HepG2 (cell line): ENCODE measurements around the gene PLSCR5. TPM values are rescaled to one million over a fixed set of nuclear protein-coding genes. Genes with fewer than 3 reads are reported as not detected.

Experiments
- ARHGAP35 ChIP-seq: sonication (generic); formaldehyde crosslinking; IDR thresholded peaks from 2 replicates; pipeline ENCODE4 v1.9.0; 2022; ENCODE audit warnings: mild to moderate bottlenecking, inconsistent platforms, moderate library complexity, missing genetic modification reagents, borderline replicate concordance
- ATF2 ChIP-seq: sonication (generic); formaldehyde crosslinking; IDR thresholded peaks from 2 replicates; pipeline ENCODE4 v1.4.0; 2020; ENCODE audit warnings: missing genetic modification reagents
- CHD4 ChIP-seq: fragments of 200-600 bp; sonication (generic); IDR thresholded peaks from 2 replicates; pipeline ENCODE4 v1.7.0; 2017; ENCODE audit warnings: mild to moderate bottlenecking, low read length, borderline replicate concordance
- FOXJ3 ChIP-seq: sonication (generic); formaldehyde crosslinking; IDR thresholded peaks from 2 replicates; pipeline ENCODE4 v1.4.0; 2020; ENCODE audit warnings: missing genetic modification reagents, mild to moderate bottlenecking, borderline replicate concordance
- GABPB1 ChIP-seq: IDR thresholded peaks from 2 replicates; pipeline ENCODE4 v1.6.1; 2016; ENCODE audit warnings: mild to moderate bottlenecking, missing genetic modification reagents, moderate library complexity, missing compliant biosample characterization
- REL ChIP-seq: sonication (generic); formaldehyde crosslinking; conservative IDR thresholded peaks from 2 replicates; pipeline ENCODE4 v1.8.0; 2022; ENCODE audit warnings: mild to moderate bottlenecking, missing genetic modification reagents, moderate library complexity
- SOX13 ChIP-seq, 3 experiments: fragments of 450-650 bp in 1 of 3; sonication (generic) in 1 of 3; formaldehyde crosslinking in 1 of 3; IDR thresholded peaks in 2 of 3; conservative IDR thresholded peaks in 1 of 3; 2 replicates each; pipeline versions ENCODE4 v1.5.0 to v1.6.1; 2016 to 2020; ENCODE audit warnings: antibody characterized with exemption in 1 of 3, mild to moderate bottlenecking in 1 of 3, missing compliant biosample characterization in 1 of 3, missing genetic modification reagents in 1 of 3, moderate library complexity in 1 of 3
- SP4 ChIP-seq: sonication (generic); formaldehyde crosslinking; IDR thresholded peaks from 2 replicates; pipeline ENCODE4 v1.8.1; 2023; ENCODE audit warnings: mild to moderate bottlenecking, missing genetic modification reagents
- YY1 ChIP-seq: IDR thresholded peaks from 2 replicates; pipeline ENCODE4 v1.6.1; 2011; ENCODE audit warnings: low read length, low read depth, moderate library complexity, mild to moderate bottlenecking; ENCODE audit not compliant: insufficient read depth, insufficient replicate concordance
- ZBTB1 ChIP-seq: sonication (generic); formaldehyde crosslinking; IDR thresholded peaks from 2 replicates; pipeline ENCODE4 v1.4.0; 2020; ENCODE audit warnings: missing genetic modification reagents, borderline replicate concordance
- ZNF143 ChIP-seq: sonication (generic); formaldehyde crosslinking; IDR thresholded peaks from 2 replicates; pipeline ENCODE4 v1.4.0; 2020; ENCODE audit warnings: missing genetic modification reagents
- ZNF326 ChIP-seq: sonication (generic); formaldehyde crosslinking; IDR thresholded peaks from 2 replicates; pipeline ENCODE4 v1.4.0; 2020; ENCODE audit warnings: missing genetic modification reagents, borderline replicate concordance
- ZNF331 ChIP-seq: sonication (generic); formaldehyde crosslinking; IDR thresholded peaks from 2 replicates; pipeline ENCODE4 v1.4.0; 2020; ENCODE audit warnings: missing genetic modification reagents
- ZNF383 ChIP-seq: sonication (generic); formaldehyde crosslinking; IDR thresholded peaks from 2 replicates; pipeline ENCODE4 v1.4.0; 2020; ENCODE audit warnings: missing genetic modification reagents, mild to moderate bottlenecking, borderline replicate concordance
- ZNF557 ChIP-seq: sonication (generic); formaldehyde crosslinking; IDR thresholded peaks from 2 replicates; pipeline ENCODE4 v1.4.0; 2020; ENCODE audit warnings: missing genetic modification reagents
- ZNF576 ChIP-seq: sonication (generic); formaldehyde crosslinking; IDR thresholded peaks from 2 replicates; pipeline ENCODE4 v1.4.0; 2020; ENCODE audit warnings: mild to moderate bottlenecking, missing genetic modification reagents
- polyA plus RNA-seq, 8 experiments: library from polyadenylated mRNA; depleted of rRNA in 3 of 8; stranded (reverse) in 7 of 8; unstranded in 1 of 8; fragments of >200 nt; fragmentation: Illumina TruSeq in 4 of 8; extraction: Trizol in 4 of 8; gene quantifications; 2 replicates each; pipeline versions ENCODE4 v1.2.1 to v1.2.3, GENCODE V29; 2011 to 2016; ENCODE audit warnings: low read depth in 4 of 8, missing spikeins in 1 of 8, mixed read lengths in 1 of 8; ENCODE audit not compliant: insufficient read depth in 1 of 8
- total RNA-seq, 5 experiments: library from RNA; depleted of rRNA; stranded (reverse); fragments of >200 nt; fragmentation: Illumina TruSeq; extraction: Trizol; gene quantifications; 2 replicates each; pipeline ENCODE4 v1.2.3, GENCODE V29; 2016; ENCODE audit warnings: low read depth in 1 of 5
- TF ChIP-seq, protein P1 (sequence below): sonication (generic); formaldehyde crosslinking; IDR thresholded peaks from 2 replicates; pipeline ENCODE4 v1.5.1; 2020; ENCODE audit warnings: mild to moderate bottlenecking, missing genetic modification reagents, borderline replicate concordance
- TF ChIP-seq, protein P2 (sequence below), 2 experiments: fragments of 450-650 bp in 1 of 2; sonication (generic) in 1 of 2; formaldehyde crosslinking; IDR thresholded peaks; 2 replicates each; pipeline versions ENCODE4 v1.5.0 to v1.8.0; 2020 to 2022; ENCODE audit warnings: mild to moderate bottlenecking in 1 of 2, missing genetic modification reagents in 1 of 2

Gene PLSCR5
- total and polyA plus RNA-seq, 2 of the 13 experiments (the other 11 are each of a cell fraction or from before 2014, with no cell fraction given): 0.50 TPM; not detected in 1

DNA sequence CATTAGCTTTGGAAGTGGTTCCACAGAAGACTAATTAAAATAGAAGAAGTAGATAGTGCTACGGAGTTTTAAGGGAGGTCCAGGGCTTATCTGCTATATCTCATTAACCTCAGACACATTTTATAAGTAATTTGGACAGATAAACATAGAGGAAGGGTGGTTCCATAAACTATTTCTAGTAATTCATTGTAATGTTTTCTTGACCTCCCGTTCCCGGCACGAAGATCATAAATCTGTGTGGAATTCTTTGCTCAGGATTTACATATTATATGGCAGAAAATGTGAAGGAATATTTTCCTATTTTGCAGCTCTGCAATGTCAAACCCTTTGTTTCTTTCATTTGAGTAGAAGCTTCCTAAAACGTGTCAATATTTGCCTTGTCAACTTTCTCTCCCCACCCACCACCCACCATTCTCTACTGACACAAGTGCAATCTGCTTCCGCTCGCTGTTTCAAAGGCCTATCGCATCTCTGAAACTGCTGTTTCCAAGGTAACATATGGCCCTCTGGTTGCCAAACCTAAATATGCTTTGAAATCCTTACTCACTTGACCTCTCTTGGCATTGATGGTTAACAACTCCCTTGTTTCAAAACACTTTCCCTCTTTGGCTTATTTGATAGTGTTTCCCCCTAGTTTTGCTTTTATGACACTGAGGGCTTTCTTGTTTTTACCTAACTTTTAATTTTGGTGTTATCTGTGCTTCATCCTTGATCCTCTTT, 21.4 kb upstream of the PLSCR5 start (continued):
- TF ChIP-seq, protein P1, sequence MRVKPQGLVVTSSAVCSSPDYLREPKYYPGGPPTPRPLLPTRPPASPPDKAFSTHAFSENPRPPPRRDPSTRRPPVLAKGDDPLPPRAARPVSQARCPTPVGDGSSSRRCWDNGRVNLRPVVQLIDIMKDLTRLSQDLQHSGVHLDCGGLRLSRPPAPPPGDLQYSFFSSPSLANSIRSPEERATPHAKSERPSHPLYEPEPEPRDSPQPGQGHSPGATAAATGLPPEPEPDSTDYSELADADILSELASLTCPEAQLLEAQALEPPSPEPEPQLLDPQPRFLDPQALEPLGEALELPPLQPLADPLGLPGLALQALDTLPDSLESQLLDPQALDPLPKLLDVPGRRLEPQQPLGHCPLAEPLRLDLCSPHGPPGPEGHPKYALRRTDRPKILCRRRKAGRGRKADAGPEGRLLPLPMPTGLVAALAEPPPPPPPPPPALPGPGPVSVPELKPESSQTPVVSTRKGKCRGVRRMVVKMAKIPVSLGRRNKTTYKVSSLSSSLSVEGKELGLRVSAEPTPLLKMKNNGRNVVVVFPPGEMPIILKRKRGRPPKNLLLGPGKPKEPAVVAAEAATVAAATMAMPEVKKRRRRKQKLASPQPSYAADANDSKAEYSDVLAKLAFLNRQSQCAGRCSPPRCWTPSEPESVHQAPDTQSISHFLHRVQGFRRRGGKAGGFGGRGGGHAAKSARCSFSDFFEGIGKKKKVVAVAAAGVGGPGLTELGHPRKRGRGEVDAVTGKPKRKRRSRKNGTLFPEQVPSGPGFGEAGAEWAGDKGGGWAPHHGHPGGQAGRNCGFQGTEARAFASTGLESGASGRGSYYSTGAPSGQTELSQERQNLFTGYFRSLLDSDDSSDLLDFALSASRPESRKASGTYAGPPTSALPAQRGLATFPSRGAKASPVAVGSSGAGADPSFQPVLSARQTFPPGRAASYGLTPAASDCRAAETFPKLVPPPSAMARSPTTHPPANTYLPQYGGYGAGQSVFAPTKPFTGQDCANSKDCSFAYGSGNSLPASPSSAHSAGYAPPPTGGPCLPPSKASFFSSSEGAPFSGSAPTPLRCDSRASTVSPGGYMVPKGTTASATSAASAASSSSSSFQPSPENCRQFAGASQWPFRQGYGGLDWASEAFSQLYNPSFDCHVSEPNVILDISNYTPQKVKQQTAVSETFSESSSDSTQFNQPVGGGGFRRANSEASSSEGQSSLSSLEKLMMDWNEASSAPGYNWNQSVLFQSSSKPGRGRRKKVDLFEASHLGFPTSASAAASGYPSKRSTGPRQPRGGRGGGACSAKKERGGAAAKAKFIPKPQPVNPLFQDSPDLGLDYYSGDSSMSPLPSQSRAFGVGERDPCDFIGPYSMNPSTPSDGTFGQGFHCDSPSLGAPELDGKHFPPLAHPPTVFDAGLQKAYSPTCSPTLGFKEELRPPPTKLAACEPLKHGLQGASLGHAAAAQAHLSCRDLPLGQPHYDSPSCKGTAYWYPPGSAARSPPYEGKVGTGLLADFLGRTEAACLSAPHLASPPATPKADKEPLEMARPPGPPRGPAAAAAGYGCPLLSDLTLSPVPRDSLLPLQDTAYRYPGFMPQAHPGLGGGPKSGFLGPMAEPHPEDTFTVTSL (CRISPR knock-in tag): peak; percentile 99
- TF ChIP-seq SOX13 (IDR thresholded peaks at IDR 0.05) (peak; percentile 93), SOX13 (CRISPR knock-in tag; conservative IDR thresholded peaks at IDR 0.05 in 1 of 2, IDR thresholded peaks at IDR 0.05 in 1 of 2) (peak in 1 of 2 experiments; percentile 97; a peak in 2 of 4 replicates), ZNF383 (no peak), ZNF331 (CRISPR knock-in tag) (peak; percentile 65; the same call in 1 of the 2 replicates), FOXJ3 (CRISPR knock-in tag) (peak; percentile 89; the same call in 1 of the 2 replicates), ZNF576 (CRISPR knock-in tag) (no peak), ZNF557 (CRISPR knock-in tag) (no peak), SP4 (CRISPR knock-in tag) (no peak), CHD4 (no peak; the same call in 1 of the 2 replicates), GABPB1 (CRISPR knock-in tag) (peak; percentile 64; the same call in 1 of the 2 replicates), ZNF143 (CRISPR knock-in tag) (no peak), YY1 (no peak), ATF2 (CRISPR knock-in tag) (peak; percentile 51), ZNF326 (CRISPR knock-in tag) (no peak), ARHGAP35 (CRISPR knock-in tag) (no peak), REL (no peak), ZBTB1 (CRISPR knock-in tag) (no peak)
- TF ChIP-seq, protein P2, sequence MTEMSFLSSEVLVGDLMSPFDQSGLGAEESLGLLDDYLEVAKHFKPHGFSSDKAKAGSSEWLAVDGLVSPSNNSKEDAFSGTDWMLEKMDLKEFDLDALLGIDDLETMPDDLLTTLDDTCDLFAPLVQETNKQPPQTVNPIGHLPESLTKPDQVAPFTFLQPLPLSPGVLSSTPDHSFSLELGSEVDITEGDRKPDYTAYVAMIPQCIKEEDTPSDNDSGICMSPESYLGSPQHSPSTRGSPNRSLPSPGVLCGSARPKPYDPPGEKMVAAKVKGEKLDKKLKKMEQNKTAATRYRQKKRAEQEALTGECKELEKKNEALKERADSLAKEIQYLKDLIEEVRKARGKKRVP (CRISPR knock-in tag; IDR thresholded peaks at IDR 0.05): peak in 1 of 2 experiments; percentile 83; a peak in 2 of 4 replicates
